HEK293 (cell line): Measurements from ENCODE around the gene MBD4.

Experiments
- GLIS2 ChIP-seq: fragments of 450-650 bp; formaldehyde crosslinking; IDR thresholded peaks from 2 replicates; pipeline ENCODE4 v1.5.1; 2016; ENCODE audit warnings: missing biosample characterization, missing genetic modification characterization
- KLF9 ChIP-seq: fragments of 450-650 bp; formaldehyde crosslinking; IDR thresholded peaks from 2 replicates; pipeline ENCODE4 v1.5.1; 2016; ENCODE audit warnings: missing biosample characterization, missing genetic modification characterization, low read depth
- MZF1 ChIP-seq: fragments of 450-650 bp; formaldehyde crosslinking; IDR thresholded peaks from 2 replicates; pipeline ENCODE4 v1.5.1; 2017; ENCODE audit warnings: missing biosample characterization, missing genetic modification characterization, borderline replicate concordance
- PRDM1 ChIP-seq: fragments of 450-650 bp; formaldehyde crosslinking; IDR thresholded peaks from 2 replicates; pipeline ENCODE4; 2016; ENCODE audit warnings: missing biosample characterization, missing genetic modification characterization
- ZNF112 ChIP-seq: fragments of 450-650 bp; formaldehyde crosslinking; IDR thresholded peaks from 2 replicates; pipeline ENCODE4 v1.5.0; 2017; ENCODE audit warnings: missing biosample characterization, missing genetic modification characterization
- ZNF585B ChIP-seq: fragments of 450-650 bp; formaldehyde crosslinking; IDR thresholded peaks from 2 replicates; pipeline ENCODE4 v1.5.1; 2016; ENCODE audit warnings: missing biosample characterization, missing genetic modification characterization
- TF ChIP-seq, protein P1 (sequence below): fragments of 450-650 bp; formaldehyde crosslinking; IDR thresholded peaks from 2 replicates; pipeline ENCODE4 v1.5.1; 2016; ENCODE audit warnings: missing biosample characterization, missing genetic modification characterization
- TF ChIP-seq, protein P2 (sequence below): fragments of 450-650 bp; formaldehyde crosslinking; IDR thresholded peaks from 2 replicates; pipeline ENCODE4 v1.5.1; 2016; ENCODE audit warnings: missing biosample characterization, missing genetic modification characterization, borderline replicate concordance

DNA sequence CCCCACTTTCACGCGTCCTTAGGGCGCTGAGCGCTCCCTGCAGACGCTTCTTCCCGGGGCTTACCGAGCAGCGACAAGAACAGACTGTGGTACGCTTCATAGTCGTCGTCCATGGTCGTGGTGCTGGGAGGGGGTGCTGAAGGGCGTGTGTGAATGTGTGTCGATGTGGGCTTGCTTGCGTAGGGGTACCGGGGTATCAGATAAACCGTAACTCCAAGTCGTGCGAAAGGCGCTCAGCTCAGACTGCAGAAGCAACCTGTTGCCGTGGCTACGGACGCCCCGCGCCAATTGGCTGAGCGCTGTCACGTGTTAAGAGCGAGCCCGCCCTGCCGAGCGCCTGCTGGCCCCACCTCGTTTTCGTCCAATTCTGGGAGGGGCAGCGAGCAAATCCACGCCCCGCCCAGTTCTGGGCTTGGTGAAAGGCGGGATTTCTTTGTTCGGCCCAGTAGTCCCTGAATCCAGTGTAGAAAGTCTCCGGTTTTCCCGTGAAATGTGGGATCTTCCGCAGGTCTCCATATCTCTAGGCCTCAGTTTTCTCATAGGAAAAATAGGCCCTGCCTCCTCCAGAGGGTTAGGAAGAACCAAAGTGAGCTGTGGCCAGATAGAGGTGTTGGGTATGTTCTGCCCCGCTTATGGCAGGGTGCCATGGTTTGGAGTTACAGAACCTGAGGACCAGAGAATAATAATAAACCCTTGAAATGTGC, 11.2 kb downstream of the MBD4 start, which contains the start of gene EFCAB12:
- TF ChIP-seq, protein P1, sequence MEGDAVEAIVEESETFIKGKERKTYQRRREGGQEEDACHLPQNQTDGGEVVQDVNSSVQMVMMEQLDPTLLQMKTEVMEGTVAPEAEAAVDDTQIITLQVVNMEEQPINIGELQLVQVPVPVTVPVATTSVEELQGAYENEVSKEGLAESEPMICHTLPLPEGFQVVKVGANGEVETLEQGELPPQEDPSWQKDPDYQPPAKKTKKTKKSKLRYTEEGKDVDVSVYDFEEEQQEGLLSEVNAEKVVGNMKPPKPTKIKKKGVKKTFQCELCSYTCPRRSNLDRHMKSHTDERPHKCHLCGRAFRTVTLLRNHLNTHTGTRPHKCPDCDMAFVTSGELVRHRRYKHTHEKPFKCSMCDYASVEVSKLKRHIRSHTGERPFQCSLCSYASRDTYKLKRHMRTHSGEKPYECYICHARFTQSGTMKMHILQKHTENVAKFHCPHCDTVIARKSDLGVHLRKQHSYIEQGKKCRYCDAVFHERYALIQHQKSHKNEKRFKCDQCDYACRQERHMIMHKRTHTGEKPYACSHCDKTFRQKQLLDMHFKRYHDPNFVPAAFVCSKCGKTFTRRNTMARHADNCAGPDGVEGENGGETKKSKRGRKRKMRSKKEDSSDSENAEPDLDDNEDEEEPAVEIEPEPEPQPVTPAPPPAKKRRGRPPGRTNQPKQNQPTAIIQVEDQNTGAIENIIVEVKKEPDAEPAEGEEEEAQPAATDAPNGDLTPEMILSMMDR (tag by site-specific recombination) = no peak
- no peak for TF ChIP-seq ZNF112
- TF ChIP-seq, protein P2, sequence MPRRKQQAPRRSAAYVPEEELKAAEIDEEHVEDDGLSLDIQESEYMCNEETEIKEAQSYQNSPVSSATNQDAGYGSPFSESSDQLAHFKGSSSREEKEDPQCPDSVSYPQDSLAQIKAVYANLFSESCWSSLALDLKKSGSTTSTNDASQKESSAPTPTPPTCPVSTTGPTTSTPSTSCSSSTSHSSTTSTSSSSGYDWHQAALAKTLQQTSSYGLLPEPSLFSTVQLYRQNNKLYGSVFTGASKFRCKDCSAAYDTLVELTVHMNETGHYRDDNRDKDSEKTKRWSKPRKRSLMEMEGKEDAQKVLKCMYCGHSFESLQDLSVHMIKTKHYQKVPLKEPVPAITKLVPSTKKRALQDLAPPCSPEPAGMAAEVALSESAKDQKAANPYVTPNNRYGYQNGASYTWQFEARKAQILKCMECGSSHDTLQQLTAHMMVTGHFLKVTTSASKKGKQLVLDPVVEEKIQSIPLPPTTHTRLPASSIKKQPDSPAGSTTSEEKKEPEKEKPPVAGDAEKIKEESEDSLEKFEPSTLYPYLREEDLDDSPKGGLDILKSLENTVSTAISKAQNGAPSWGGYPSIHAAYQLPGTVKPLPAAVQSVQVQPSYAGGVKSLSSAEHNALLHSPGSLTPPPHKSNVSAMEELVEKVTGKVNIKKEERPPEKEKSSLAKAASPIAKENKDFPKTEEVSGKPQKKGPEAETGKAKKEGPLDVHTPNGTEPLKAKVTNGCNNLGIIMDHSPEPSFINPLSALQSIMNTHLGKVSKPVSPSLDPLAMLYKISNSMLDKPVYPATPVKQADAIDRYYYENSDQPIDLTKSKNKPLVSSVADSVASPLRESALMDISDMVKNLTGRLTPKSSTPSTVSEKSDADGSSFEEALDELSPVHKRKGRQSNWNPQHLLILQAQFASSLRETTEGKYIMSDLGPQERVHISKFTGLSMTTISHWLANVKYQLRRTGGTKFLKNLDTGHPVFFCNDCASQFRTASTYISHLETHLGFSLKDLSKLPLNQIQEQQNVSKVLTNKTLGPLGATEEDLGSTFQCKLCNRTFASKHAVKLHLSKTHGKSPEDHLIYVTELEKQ (tag by site-specific recombination) = no peak
- no peak for TF ChIP-seq PRDM1 (tag by site-specific recombination)
- TF ChIP-seq GLIS2 (tag by site-specific recombination) = no peak
- no peak for TF ChIP-seq ZNF585B (tag by site-specific recombination)
- no peak for TF ChIP-seq KLF9 (tag by site-specific recombination)
- no peak for TF ChIP-seq MZF1 (tag by site-specific recombination)
